K562 (cell line): ENCODE measurements around the gene TEX9.

Source experiments
- CBX3 ChIP-seq, 2 experiments: IDR thresholded peaks; 1 replicate in 1 of 2; 2 replicates in 1 of 2; pipeline ENCODE4 v1.6.1; 2012; ENCODE audit warnings: inconsistent platforms in 2 of 2, low read length in 2 of 2, borderline replicate concordance in 1 of 2, control low read depth in 1 of 2
- EZH2 ChIP-seq: IDR thresholded peaks from 2 replicates; pipeline ENCODE4 v1.6.1; 2012; ENCODE audit warnings: low read depth, mild to moderate bottlenecking, inconsistent platforms, low read length, borderline replicate concordance
- MEF2A ChIP-seq: IDR thresholded peaks from 2 replicates; pipeline ENCODE4 v1.6.1; 2011; ENCODE audit warnings: low read depth, mild to moderate bottlenecking, low read length, moderate library complexity; ENCODE audit not compliant: control insufficient read depth
- NR2C2 ChIP-seq, 2 experiments: fragments of 200-800 bp in 1 of 2; sonication (Bioruptor generic) in 1 of 2; sonication (generic) in 1 of 2; formaldehyde crosslinking in 1 of 2; IDR thresholded peaks; 2 replicates each; pipeline versions ENCODE4 v1.6.1 to v1.8.0; 2016 to 2022; ENCODE audit warnings: mild to moderate bottlenecking in 1 of 2, missing compliant biosample characterization in 1 of 2, missing genetic modification characterization in 1 of 2, missing genetic modification reagents in 1 of 2
- PHB2 ChIP-seq: fragments of 450-650 bp; IDR thresholded peaks from 2 replicates; pipeline ENCODE4 v1.6.1; 2017; ENCODE audit warnings: low read depth
- ZNF239 ChIP-seq: fragments of 250-450 bp; sonication (Bioruptor Pico); IDR thresholded peaks from 2 replicates; pipeline ENCODE4 v1.4.0; 2020; ENCODE audit warnings: mild to moderate bottlenecking
- TF ChIP-seq, protein P1 (sequence below), 3 experiments: IDR thresholded peaks in 2 of 3; conservative IDR thresholded peaks in 1 of 3; 2 replicates each; pipeline ENCODE4 v1.5.1; 2011 to 2012; ENCODE audit warnings: low read length in 3 of 3, mild to moderate bottlenecking in 3 of 3, control low read depth in 2 of 3, improper control_type of control experiment in 1 of 3, inconsistent platforms in 1 of 3, low read depth in 1 of 3, mixed read lengths in 1 of 3, moderate library complexity in 1 of 3; ENCODE audit not compliant: insufficient read depth in 2 of 3

DNA sequence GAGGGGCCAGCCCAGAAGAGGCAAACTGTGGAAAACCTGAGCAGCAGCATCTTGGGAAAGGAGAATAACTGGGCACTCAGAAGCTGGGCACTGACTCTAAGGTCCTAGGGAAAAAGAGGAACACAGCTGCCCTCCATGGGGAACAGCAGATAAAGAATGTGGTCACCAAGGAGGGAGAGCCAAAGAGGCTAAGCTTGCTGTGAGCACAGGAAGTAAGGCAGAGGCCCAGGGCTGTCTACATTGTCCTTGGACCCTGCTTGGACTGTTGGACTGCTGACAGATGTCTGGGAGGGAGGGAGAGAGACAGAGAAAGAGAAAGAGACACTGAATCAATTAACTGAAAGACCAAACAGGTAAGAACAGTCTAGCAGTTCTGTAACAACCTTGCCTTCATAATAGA is 104.3 kb downstream of the TEX9 start:
- TF ChIP-seq EZH2: no peak
- TF ChIP-seq PHB2: no peak
- TF ChIP-seq MEF2A: no peak
- TF ChIP-seq, protein P1, sequence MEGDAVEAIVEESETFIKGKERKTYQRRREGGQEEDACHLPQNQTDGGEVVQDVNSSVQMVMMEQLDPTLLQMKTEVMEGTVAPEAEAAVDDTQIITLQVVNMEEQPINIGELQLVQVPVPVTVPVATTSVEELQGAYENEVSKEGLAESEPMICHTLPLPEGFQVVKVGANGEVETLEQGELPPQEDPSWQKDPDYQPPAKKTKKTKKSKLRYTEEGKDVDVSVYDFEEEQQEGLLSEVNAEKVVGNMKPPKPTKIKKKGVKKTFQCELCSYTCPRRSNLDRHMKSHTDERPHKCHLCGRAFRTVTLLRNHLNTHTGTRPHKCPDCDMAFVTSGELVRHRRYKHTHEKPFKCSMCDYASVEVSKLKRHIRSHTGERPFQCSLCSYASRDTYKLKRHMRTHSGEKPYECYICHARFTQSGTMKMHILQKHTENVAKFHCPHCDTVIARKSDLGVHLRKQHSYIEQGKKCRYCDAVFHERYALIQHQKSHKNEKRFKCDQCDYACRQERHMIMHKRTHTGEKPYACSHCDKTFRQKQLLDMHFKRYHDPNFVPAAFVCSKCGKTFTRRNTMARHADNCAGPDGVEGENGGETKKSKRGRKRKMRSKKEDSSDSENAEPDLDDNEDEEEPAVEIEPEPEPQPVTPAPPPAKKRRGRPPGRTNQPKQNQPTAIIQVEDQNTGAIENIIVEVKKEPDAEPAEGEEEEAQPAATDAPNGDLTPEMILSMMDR (IDR thresholded peaks at IDR 0.05 in 2 of 3, conservative IDR thresholded peaks at IDR 0.05 in 1 of 3; ENCODE audit: insufficient read depth in 2 of 3, low read depth in 1 of 3, low read length in 3 of 3): no peak
- no peak for TF ChIP-seq ZNF239
- no peak for TF ChIP-seq CBX3 (IDR thresholded peaks at IDR 0.05; ENCODE audit: borderline replicate concordance in 1 of 2, low read length in 2 of 2)
- TF ChIP-seq NR2C2 (CRISPR knock-in tag; IDR thresholded peaks at IDR 0.05): no peak
- TF ChIP-seq NR2C2 (tag; IDR thresholded peaks at IDR 0.05): no peak
